Neuronal stem cell (in vitro differentiated cells): Measurements from ENCODE around the gene CIITA.
A peak's percentile ranks its signal among the peaks of the same experiment; 100 is the strongest.

Experiments used
- DNase-seq: peaks from one replicate; pipeline ENCODE4 v3.0.0-alpha.2; 2013; ENCODE audit warnings: low spot score
- H2AFZ ChIP-seq: one replicate; pipeline ENCODE4 v1.6.1; 2013; ENCODE audit warnings: mild to moderate bottlenecking, low read length, inconsistent platforms
- H2AK5ac ChIP-seq: 2 replicates; pipeline ENCODE4 v1.6.1; 2013; ENCODE audit warnings: low read depth, mild to moderate bottlenecking, inconsistent platforms, low read length, moderate library complexity, mixed read lengths
- H2BK120ac ChIP-seq: 2 replicates; pipeline ENCODE4 v1.6.1; 2013; ENCODE audit warnings: low read depth, mild to moderate bottlenecking, inconsistent platforms, low read length, moderate library complexity, mixed read lengths
- H2BK12ac ChIP-seq: one replicate; pipeline ENCODE4 v1.6.1; 2013; ENCODE audit warnings: low read length, inconsistent platforms
- H2BK15ac ChIP-seq: 2 replicates; pipeline ENCODE4 v1.6.1; 2013; ENCODE audit warnings: mild to moderate bottlenecking, low read length, inconsistent platforms, mixed read lengths
- H2BK5ac ChIP-seq: one replicate; pipeline ENCODE4 v1.6.1; 2013; ENCODE audit warnings: inconsistent platforms, mild to moderate bottlenecking, low read length, moderate library complexity
- H3K14ac ChIP-seq: one replicate; pipeline ENCODE4 v1.6.1; 2013; ENCODE audit warnings: low read length, inconsistent platforms
- H3K18ac ChIP-seq: 2 replicates; pipeline ENCODE4 v1.6.1; 2013; ENCODE audit warnings: low read length, inconsistent platforms
- H3K23ac ChIP-seq: 2 replicates; pipeline ENCODE4 v1.6.1; 2013; ENCODE audit warnings: low read depth, mild to moderate bottlenecking, mixed read lengths, low read length, inconsistent platforms; ENCODE audit not compliant: poor library complexity
- H3K27ac ChIP-seq: replicated peaks from 3 replicates; pipeline ENCODE4 v1.5.1; 2013; ENCODE audit warnings: low read length, inconsistent platforms
- H3K27me3 ChIP-seq, 3 experiments: 2 replicates each; pipeline ENCODE4 v1.6.1; 2013; ENCODE audit warnings: low read length in 3 of 3, mild to moderate bottlenecking in 2 of 3, inconsistent platforms in 1 of 3, low read depth in 1 of 3, mixed read lengths in 1 of 3, moderate library complexity in 1 of 3; ENCODE audit not compliant: control insufficient read depth in 3 of 3, insufficient read depth in 3 of 3
- H3K36me3 ChIP-seq, 2 donors: replicated peaks in 1 of 2; 2 replicates each; pipeline ENCODE4 v1.6.1; 2013; ENCODE audit warnings: low read length in 2 of 2; ENCODE audit not compliant: control insufficient read depth in 2 of 2, insufficient read depth in 2 of 2
- H3K4ac ChIP-seq: 2 replicates; pipeline ENCODE4 v1.6.1; 2013; ENCODE audit warnings: inconsistent platforms, mild to moderate bottlenecking, low read length, moderate library complexity
- H3K4me1 ChIP-seq, 2 donors: 1 replicate in 1 of 2; 2 replicates in 1 of 2; pipeline ENCODE4 v1.6.1; 2013; ENCODE audit warnings: low read length in 2 of 2, low read depth in 1 of 2; ENCODE audit not compliant: control insufficient read depth in 2 of 2, insufficient read depth in 1 of 2
- H3K4me2 ChIP-seq: one replicate; pipeline ENCODE4 v1.6.1; 2013; ENCODE audit warnings: mild to moderate bottlenecking, low read length, inconsistent platforms; ENCODE audit not compliant: insufficient read depth, poor library complexity, severe bottlenecking
- H3K4me3 ChIP-seq, 2 donors: 2 replicates each; pipeline ENCODE4 v1.5.1; 2013; ENCODE audit warnings: low read length in 2 of 2, mild to moderate bottlenecking in 2 of 2, inconsistent platforms in 1 of 2, moderate library complexity in 1 of 2
- H3K79me1 ChIP-seq: one replicate; pipeline ENCODE4 v1.6.1; 2013; ENCODE audit warnings: low read depth, mild to moderate bottlenecking, inconsistent platforms, low read length, moderate library complexity
- H3K9ac ChIP-seq: one replicate; pipeline ENCODE4 v1.6.1; 2013; ENCODE audit warnings: mild to moderate bottlenecking, low read depth, low read length, inconsistent platforms; ENCODE audit not compliant: poor library complexity
- H3K9me3 ChIP-seq, 2 donors: replicated peaks in 1 of 2; 2 replicates each; pipeline versions ENCODE3 to v1.6.1; 2013; ENCODE audit warnings: low read length in 2 of 2, mild to moderate bottlenecking in 2 of 2, inconsistent platforms in 1 of 2, low read depth in 1 of 2, mixed read lengths in 1 of 2, moderate library complexity in 1 of 2; ENCODE audit not compliant: control insufficient read depth in 2 of 2, insufficient read depth in 1 of 2
- H4K8ac ChIP-seq: one replicate; pipeline ENCODE4 v1.6.1; 2013; ENCODE audit warnings: low read depth, mild to moderate bottlenecking, inconsistent platforms, low read length, moderate library complexity
- H4K91ac ChIP-seq: one replicate; pipeline ENCODE4 v1.6.1; 2013; ENCODE audit warnings: low read length, low read depth, mild to moderate bottlenecking, inconsistent platforms; ENCODE audit not compliant: poor library complexity
- WGBS, 2 donors: extraction: QIAGEN DNeasy Blood & Tissue Kit; methylation state at CpG; one replicate each; pipeline ENCODE4 v1.1.7; 2013; ENCODE audit warnings: missing lambda C conversion rate in 2 of 2, mixed read lengths in 1 of 2; ENCODE audit not compliant: insufficient read length in 2 of 2, insufficient replicate concordance in 1 of 2; ENCODE audit errors: extremely low coverage in 2 of 2; 5-methylcytosine and 5-hydroxymethylcytosine counted together

The CIITA gene

DNA sequence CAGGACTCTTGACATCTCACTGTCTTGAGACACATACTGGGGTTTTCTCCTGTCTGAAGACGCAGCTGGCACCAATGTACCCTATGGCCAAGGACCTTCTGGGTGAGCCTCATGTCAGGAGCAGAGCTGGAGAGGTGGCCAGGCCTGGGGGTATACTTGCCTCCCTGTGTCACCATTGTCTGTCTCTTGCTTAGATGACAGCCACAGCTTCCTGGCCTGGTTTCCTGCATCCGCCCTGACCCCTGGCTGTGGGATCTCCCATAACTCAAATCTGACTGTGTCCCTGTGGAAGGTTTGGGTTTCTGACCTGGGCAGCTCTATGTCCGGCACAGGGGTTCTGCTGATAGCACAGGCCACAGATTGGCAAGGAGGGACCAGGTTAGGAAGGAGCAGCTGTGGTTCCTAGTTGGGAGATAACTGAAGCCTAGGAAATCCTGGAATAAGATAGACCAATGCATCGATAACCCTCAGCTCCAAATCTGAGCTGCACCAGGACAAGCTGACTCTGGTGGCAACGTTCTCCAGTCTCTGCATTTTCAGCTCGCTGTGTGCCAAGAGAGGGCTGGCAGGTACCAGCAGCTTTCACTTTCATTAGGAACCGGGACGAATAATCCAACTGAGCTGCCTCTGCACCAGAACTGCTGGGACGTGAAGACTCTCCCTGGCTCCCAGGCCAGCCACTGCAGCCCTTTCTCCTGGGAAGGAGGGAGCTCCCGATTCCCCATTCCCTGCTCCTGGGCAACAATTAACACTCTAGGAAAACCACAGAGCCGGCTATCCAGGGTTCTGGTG is 60.3 kb downstream of the CIITA start:
- Histone ChIP-seq H3K4me1 (peaks cover 12 to 20% of the 10 kb centered on the region in 2 donors), H3K4me3 (no peak overlapping the region), H3K36me3 (peaks cover 4 to 61% of the 10 kb centered on the region in 2 donors), H3K18ac (no peak overlapping the region), H2AFZ (no peak overlapping the region), H3K27ac (no peak overlapping the region), H2BK12ac (no peak overlapping the region), H3K79me1 (peaks cover 10% of the 10 kb centered on the region), H3K4me2 (no peak overlapping the region), H2BK5ac (no peak overlapping the region), H3K14ac (no peak overlapping the region), H3K9ac (no peak overlapping the region), H2AK5ac (no peak overlapping the region), H3K9me3 (no peaks in the 10 kb centered on the region), H2BK15ac (no peak overlapping the region), H3K27me3 (peaks cover 0 to 3% (median 0%) of the 10 kb centered on the region in 3 experiments), H2BK120ac (no peak overlapping the region), H4K8ac (no peak overlapping the region), H4K91ac (no peak overlapping the region), H3K4ac (no peak overlapping the region), H3K23ac (peak overlapping the region; percentile 13)
- no peak for DNase-seq
- no CpG with 5 or more reads among the region's 11 CpGs for WGBS, 2 donors

DNA sequence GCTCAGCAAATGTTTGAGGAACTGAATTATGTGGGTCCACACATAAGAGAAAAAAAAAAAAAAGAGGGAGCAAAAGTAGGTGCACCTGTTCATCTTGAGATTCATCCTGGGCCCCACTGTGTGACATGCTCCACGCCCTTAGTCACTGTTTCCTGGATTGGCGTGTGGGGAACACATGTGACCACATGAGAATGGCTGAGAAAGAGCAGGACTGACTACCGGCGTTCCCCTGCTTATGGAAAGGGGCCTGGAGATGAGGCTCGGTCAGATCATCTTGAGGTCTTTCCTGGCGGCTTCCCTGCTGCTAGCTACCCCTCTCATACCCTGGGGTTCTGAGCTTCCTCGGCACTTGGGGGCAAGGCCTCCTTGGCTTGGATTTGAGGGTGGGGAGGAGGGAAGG is 61.3 kb downstream of the CIITA start:
- H2BK120ac ChIP-seq: no peak overlapping the region
- no CpG with 5 or more reads among the region's 7 CpGs for WGBS, 2 donors

DNA sequence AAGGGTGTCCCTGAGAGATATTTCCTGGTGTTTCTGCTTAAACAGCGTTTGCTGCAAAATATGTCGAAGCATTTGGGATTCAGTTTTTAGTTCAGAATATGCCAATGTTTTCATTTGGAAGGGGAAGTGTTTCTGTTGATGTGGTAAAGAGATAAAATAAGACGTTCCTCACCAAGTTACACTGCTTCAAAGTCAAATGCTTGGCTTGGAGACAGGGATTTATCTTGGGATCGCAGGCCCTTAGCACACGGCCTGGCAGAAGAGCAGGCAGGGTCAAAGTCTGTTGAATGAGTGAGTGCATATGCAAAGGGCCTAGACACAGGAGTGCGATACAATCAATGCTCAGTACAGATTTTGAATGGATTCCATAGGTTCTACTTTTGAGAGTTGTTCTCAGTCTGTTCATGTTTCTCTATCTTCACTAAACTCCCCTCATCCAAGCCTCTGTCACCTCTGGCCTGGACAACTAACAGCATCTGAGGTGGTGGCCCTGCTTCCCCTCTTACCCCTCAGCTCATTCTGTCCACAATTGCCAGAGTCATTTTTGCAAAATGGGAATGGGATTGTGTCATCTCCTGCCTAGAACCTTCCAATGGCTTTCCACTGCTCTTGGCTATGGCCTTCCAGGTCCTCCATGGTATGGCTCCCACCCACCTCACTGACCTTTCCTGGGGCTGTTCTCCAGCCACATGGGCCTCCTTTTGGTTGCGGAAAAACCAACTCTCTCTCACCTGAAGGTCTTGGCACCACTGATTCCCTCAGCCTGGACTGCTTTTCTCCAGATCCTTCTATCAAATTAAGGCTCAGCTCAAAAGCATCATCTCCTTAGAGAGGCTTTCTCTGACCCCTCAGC is 62.0 kb downstream of the CIITA start:
- H3K23ac ChIP-seq: no peak overlapping the region
- H3K27me3 ChIP-seq: peaks cover 0 to 3% (median 0%) of the 10 kb centered on the region in 3 experiments
- no peak overlapping the region for H2BK120ac ChIP-seq
- H4K8ac ChIP-seq: no peak overlapping the region
- H3K4me1 ChIP-seq: peaks cover 16 to 22% of the 10 kb centered on the region in 2 donors
- H3K4me2 ChIP-seq: no peak overlapping the region
- no peak overlapping the region for H3K4me3 ChIP-seq
- H2BK15ac ChIP-seq: no peak overlapping the region
- no peak overlapping the region for H4K91ac ChIP-seq
- no CpG with 5 or more reads among the region's 7 CpGs for WGBS, 2 donors
- H3K18ac ChIP-seq: no peak overlapping the region
- no peak overlapping the region for H3K4ac ChIP-seq
- no peak overlapping the region for H2AK5ac ChIP-seq
- H2BK12ac ChIP-seq: no peak overlapping the region
- H3K14ac ChIP-seq: no peak overlapping the region
- H3K9ac ChIP-seq: no peak overlapping the region
- H2BK5ac ChIP-seq: no peak overlapping the region
- H3K79me1 ChIP-seq: peaks cover 10% of the 10 kb centered on the region
- H2AFZ ChIP-seq: no peak overlapping the region
- H3K27ac ChIP-seq: no peak overlapping the region
- H3K36me3 ChIP-seq: peaks cover 2 to 49% of the 10 kb centered on the region in 2 donors
- DNase-seq: no peak
- no peaks in the 10 kb centered on the region for H3K9me3 ChIP-seq

More for the DNA sequence above, 61.3 kb downstream of the CIITA start:
- no peak overlapping the region for H2AK5ac ChIP-seq
- H2BK12ac ChIP-seq: no peak overlapping the region
- no peaks in the 10 kb centered on the region for H3K9me3 ChIP-seq
- no peak overlapping the region for H2BK15ac ChIP-seq
- H4K8ac ChIP-seq: no peak overlapping the region
- peaks cover 16 to 20% of the 10 kb centered on the region in 2 donors for H3K4me1 ChIP-seq
- no peak for DNase-seq
- H3K4me2 ChIP-seq: no peak overlapping the region
- no peak overlapping the region for H3K23ac ChIP-seq
- peaks cover 10% of the 10 kb centered on the region for H3K79me1 ChIP-seq
- H3K27ac ChIP-seq: no peak overlapping the region
- H4K91ac ChIP-seq: no peak overlapping the region
- peaks cover 2 to 53% of the 10 kb centered on the region in 2 donors for H3K36me3 ChIP-seq
- H2AFZ ChIP-seq: no peak overlapping the region
- no peak overlapping the region for H3K4me3 ChIP-seq
- peaks cover 0 to 3% (median 0%) of the 10 kb centered on the region in 3 experiments for H3K27me3 ChIP-seq
- H3K9ac ChIP-seq: no peak overlapping the region
- no peak overlapping the region for H3K18ac ChIP-seq
- no peak overlapping the region for H2BK5ac ChIP-seq
- no peak overlapping the region for H3K14ac ChIP-seq
- no peak overlapping the region for H3K4ac ChIP-seq
